Central memory CD4-positive, alpha-beta T cell (primary cell): ENCODE data around the gene POLR1B.
"Not testable (repeated sequence)": the region's sequence is repeated elsewhere in the genome, so short reads cannot be mapped to it uniquely, and the experiment has no call there.

ENCODE experiments used
- DNase-seq: peaks from one replicate; pipeline ENCODE4 v3.0.0; 2022

The POLR1B gene

DNA sequence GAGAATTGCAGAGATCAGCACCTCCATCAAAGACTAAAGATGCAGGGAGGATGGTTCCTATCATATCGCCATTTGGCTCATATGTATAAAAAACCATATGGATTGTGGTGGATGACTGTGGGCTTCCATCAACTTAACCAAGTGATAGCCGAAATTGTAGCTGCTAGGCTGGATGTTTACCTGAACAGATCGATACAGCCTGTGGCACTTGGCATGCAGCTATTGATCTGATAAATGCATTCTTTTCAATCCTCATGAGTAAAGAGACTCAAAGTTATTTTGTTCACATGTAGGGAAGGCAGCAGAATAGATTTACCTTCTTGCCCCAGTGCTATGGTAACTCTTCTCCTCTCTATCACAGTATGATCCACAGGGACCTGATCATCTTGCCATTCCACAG lies 60.7 kb downstream of the POLR1B start:
- DNase-seq: no peak

DNA sequence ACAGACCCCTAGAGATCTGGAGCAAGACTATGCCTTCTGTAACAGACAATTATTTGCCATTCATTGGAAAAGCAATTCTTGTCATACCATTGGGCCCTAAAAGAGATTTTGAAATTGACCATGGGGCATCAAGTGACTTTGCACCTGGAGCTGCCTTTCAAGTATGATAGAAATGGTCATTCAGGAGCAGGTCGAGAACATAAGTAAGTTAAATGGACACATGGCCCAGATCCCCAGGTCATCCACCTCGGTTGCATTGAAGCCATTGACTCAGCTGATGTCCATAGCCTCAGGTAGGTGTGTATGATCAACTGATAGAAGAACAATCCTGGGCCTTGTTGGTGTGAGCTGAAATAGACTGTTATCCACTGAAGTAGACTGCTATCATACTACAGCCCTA lies 61.5 kb downstream of the POLR1B start:
- DNase-seq: no peak

DNA sequence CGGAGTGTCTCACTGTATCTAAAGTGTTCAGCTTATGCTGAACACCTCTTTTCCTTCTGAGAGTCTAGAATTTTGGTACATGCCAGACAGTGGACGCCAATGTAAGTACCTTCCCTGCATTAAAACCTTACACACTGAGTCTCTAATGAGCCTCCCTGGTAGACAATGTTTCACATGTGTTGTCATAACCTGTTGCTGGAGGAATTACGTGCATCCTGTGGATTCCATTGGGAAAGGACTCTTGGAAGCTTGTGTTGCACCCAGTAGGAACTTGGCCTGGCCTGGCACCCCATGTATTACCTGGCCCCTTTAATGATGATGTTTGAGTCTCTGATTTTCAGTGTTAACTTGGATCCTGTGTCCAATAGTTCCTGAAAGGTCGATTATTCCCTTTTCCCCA lies 62.7 kb downstream of the POLR1B start:
- no peak for DNase-seq

DNA sequence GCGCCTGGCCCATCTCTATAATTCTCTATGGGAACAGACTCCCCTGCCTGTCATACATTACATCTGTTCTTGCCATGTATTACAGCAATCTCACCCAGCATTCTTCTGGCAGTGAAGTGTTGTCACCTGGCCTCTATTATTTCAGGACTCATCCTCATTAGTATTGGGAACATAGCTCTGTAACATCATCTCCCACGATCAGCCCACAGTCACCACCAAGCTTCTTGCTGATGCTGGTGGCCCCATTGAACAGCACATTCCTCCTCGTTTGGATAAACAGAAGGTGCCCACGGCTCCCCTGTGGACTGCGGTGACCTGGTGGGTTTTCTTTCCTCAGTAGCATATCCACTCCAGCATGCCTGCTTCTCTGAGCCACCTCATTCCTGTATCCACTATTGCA lies 63.7 kb downstream of the POLR1B start:
- no peak for DNase-seq

DNA sequence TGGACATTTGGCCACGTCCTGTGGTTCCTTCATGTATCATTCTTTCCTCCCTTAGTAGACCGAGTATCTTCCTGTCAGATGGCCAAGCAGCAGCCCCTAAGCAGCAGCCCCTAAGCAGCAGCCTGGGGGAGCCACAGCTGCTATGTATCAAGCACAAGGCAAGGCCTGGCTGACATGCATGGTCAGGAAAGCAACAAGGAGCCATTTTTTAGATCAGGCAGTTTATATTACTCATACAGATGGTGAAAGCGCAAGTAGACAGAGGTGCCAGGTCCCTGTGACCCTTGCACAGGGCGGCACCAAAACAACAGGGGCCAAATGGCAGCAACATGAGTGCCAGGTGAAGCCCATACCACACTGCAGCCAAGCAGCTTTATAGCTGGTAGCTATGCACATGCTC lies 64.3 kb downstream of the POLR1B start:
- no peak for DNase-seq

DNA sequence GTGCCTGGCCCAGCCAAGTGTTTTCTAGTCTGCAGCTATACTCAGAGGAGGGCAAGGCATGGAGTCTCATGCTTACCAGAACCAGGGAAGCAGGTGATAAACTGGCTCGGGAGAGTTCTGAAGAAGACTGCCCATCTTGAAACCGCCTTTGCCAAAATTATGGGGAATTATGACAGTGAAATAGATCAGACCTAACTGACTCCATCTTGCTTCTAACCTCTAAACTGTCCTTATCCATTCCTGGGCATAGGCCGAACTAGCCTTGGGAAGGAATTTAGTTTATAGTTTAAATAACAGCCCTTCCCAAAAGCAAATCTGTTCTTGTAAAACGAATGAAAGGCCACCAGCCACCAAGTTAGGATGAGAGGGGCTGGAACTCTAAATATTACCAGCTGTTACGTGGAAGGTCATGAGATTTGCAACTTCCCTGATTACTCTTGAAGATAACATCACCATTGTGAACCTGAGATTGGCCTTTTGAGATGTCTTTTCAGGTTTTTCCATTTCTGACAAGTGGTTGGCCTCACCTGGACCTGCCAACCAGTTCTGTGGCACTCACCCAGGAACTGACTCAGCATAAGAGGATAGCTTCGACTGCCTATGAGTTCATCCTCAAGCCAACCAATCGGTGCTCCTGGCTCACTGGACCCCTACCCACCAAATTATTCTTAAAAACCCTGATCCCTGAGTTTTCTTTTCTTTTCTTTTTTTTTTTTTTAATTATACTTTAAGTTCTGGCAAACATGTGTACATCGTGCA lies 65.6 kb downstream of the POLR1B start:
- no peak for DNase-seq

DNA sequence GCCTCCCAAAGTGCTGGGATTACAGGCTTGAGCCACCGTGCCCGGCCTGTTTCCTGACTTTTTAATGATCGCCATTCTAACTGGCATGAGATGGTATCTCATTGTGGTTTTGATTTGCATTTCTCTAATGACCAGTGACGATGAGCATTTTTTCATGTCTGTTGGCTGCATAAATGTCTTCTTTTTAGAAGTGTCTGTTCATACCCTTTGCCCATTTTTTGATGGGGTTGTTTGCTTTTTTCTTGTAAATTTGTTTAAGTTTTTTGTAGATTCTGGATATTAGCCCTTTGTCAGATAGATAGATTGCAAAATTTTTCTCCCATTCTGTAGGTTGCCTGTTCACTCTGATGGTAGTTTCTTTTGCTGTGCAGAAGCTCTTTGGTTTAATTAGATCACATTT lies 67.1 kb downstream of the POLR1B start:
- DNase-seq: not testable (repeated sequence)

DNA sequence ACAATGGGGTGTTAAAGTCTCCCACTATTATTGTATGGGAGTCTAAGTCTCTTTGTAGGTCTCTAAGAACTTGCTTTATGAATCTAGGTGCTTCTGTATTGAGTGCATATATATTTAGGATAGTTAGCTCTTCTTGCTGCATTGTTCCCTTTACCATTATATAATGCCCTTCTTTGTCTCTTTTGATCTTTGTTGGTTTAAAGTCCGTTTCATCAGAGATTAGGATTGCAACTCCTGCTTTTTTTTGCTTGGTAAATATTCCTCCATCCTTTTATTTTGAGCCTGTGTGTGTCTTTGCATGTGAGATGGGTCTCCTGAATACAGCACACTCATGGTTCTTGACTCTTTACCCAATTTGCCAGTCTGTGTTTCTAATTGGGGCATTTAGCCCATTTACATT lies 70.0 kb downstream of the POLR1B start:
- DNase-seq: not testable (repeated sequence)

DNA sequence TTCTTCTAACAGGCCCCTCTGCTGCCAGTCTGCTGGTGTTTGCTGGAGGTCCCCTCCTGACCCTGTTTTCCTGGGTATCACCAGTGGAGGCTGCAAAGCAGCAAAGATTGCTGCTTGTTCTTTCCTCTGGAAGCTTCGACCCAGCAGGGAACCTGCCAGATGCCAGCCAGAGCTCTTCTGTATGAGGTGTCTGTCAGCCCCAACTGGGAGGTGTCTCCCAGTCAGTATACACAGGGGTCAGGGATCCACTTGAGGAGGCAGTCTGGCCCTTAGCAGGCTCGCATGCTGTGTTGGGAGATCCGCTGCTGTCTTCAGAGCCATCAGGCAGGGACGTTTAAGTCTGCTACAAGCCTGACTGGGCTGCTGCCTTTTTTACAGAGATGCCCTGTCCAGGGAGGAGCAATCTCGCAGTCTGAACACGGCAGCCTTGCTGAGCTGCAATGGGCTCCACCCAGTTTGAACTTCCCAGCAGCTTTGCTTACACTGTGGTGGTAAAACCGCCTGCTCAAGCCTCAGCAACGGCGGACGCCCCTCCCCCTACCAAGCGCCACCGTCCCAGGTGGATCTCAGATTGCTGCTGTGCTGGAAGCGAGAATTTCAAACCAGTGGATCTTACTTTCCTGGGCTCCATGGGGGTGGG lies 72.1 kb downstream of the POLR1B start:
- DNase-seq: no peak

DNA sequence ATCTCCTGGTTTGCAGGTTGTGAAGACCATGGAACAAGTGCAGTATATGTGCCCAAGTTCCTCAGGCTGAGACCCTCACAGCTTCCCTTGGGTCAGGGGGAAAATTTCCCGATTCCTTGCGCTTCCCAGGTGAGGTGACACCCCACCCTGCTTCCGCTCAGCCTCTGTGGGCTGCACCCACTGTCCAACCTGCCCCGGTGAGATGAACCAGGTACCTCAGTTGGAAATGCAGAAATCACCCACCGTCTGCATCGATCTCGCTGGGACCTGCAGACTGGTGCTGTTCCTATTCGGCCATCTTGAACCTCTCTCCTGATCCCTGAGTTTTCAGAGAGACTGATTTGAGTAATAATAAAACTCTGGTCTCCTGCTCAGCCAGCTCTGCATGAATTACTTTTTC lies 72.8 kb downstream of the POLR1B start:
- DNase-seq: no peak

DNA sequence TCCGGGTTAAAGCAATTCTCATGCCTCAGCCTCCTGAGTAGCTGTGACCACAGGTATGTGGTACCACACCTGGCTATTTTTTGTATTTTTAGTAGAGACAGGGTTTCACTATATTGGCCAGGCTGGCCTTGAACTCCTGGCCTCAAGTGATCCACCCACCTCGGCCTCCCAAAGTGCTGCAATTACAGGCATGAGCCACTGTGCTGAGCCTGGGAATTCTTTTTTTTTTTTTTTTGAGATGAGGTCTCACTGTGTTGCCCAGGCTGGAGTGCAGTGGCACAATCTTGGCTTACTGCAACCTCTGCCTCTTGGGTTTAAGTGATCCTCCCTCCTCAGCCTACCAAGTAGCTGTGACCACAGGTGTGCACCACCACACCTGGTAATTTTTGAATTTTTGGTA lies 73.5 kb downstream of the POLR1B start:
- not testable (repeated sequence) for DNase-seq

DNA sequence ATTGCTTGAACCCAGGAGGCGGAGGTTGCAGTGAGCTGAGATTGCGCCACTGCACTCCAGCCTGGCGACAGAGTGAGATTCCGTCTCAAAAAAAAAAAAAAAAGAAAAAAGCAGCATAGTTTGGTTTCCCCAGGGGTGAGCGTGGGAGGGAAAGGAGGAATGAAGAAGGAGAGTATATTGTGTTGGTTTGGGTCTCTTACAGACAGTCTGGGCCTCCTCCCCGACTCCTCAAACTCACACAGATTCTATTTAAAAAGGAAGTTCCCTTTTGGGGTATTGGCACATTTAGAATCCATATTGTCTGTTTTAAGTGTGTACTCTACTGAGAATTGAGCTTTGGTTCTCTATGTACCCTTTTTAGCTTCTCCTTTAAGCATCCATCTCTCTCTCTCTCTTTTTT lies 76.1 kb downstream of the POLR1B start:
- no peak for DNase-seq

DNA sequence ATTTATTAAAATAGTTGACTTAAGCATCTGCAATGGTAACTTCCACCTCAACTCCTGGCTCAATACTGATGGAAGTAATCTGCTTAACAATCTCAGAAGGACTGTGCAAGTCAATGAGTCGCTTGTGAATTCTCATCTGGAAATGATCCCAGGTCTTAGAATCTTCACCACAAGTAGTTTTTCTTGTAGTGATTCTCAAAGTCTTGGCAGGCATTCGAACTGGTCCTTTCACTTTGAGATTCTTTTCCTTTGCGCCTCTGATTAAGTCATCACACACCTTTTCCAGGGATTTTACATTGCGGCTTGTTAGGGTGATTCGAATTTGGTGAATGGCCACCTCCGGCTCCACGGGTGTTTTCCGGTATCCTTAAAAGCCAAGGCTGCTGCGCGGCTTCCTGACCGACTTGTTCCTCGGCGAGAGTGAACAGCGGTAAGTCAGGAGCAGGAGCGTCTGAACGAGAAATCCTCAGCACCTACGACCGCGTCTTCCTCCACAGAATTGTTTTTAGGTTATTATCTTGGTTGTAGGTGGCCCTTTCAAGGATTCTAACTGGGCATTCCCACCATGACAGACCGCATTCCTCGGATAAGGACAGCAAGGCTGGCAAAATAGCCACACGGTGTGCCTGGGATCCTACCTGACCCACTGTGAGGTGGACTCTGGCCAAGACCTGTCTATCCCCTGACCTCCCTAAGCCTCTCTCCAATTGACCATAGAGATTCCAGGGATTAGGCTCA lies 79.7 kb downstream of the POLR1B start:
- DNase-seq: no peak

DNA sequence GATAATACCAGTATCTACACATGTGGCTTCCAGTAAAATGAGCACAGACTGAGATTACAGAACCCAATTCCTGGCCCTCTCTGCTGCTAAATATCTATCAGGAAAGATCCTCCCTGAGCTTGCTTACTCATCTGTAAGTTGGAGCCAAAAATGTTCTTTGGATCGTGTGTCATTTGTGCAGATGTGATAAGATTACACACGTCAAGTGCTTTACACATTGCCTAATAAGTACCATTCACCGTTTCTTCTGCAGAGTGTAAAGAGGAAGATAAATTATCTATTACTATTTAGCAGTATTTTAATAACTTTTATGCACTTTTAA lies 80.2 kb downstream of the POLR1B start:
- DNase-seq: no peak

DNA sequence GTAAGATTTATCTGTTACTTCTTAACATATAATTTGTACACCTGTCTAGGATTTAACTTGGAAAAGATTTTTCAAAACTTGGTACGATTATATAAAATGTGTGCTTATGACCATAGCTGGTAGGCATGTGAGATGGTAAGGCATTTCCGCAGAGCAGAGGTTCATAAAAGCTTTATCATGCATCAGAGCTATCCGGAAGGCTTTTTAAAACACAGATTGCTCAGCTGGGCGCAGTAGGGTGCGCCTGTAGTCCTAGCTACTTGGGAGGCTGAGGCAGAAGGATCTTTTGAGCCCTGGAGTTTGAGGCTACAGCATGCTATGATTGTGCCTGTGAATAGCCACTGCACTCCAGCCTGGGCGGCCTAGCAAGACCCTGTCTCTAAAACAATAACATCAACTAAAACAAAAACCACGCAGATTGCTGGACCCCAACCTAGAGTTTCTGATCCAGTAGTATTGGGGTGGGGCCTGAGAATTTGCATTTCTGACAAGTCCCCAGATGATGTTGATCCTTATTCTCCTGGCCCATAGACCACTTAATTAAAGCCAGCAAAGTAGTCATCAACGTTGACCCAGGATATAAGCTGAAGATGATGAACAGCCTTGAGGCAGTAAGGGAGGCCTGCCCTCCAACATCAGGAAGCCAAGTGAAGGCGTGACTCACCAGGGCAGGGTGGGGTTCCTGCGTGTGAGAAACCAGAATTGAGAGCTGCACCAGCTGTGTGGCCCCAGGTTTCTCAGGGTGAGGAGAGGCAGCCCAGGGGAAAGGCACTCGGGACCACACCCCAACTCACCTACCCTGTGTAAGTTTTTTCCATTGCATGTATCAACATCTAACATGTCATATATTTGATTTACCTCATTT lies 81.9 kb downstream of the POLR1B start:
- peak; percentile 56 for DNase-seq

DNA sequence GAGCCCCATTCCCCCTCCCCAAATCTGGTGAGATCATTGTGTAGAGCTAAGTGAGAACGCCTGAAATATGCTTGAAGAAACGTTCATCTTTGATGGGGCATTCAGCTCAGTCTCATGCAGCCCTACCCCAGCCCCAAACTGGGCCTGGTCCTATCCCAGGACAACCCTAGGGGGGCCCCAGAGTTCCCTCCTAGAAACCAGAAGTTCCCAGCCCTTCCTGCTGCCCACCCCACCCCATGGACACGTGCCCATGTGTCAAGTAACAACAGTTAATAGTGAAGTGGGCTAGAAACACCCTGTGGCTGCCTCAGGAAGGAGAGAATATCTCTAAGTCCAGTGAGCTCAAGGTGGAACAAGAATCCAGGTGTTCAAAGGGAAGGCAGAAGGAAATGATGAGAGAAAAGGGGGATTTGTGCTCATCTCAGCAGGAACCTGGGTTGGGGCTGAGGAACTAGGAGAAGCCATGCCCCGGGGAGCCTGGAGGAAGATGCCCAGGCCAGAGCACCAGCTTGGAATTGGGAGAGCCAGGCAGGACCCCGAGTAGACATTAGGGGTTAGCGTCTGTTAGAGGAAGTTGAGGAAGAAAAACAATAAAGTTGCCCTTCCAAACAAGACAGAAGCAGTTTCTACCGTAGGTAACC lies 83.3 kb downstream of the POLR1B start:
- no peak for DNase-seq

DNA sequence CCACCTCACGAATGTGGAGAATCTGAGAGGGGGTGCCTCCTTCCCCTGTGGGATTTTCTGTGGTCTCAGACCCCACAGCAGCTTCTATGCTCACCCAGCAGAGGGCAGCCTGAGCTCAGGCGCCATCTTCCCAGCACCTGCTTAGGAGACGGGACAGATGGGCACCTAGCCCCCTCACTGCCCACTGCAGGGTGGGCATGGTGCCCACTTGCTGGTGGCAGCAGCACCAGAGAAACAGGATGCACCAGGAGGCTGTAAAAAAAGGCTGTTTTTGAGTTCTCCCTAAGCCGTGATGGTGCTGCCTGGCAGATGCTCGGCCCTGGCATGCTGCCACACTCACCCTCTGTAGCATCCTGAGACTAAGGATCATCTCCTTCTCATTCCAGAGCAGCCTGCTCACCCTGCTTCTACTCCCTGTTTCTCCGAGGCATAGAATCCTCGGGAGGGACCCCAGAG lies 84.4 kb downstream of the POLR1B start:
- DNase-seq: peak; percentile 64
